ENCODE results near the gene DHRS13. TPM values are rescaled to one million over a fixed set of nuclear protein-coding genes. Genes with fewer than 3 reads are reported as not detected.
"Not testable (repeated sequence)": the region's sequence is repeated elsewhere in the genome, so short reads cannot be mapped to it uniquely, and the experiment has no call there.

Gene DHRS13
- total RNA-seq, 2 experiments from 2014 or later: 20.1 to 20.9 TPM

DNA sequence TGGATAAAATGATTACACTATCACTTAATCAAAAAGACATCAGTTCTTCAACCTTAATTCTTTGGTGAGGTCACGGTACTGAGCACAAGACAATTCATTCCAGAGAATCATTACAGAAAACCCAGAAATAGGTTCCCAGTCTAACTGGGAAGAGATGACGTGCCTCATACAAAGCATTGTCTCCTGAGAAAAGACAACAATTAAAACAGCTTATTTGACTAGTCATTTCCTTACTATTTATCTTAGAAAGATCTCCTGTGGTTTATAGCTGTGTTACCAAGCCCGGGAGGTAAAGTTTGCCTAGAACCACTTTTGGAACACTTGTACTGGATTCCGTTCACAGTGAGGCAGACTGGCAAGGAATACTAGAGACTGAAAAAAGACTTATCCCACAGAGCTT lies 43.4 kb upstream of the DHRS13 start:
- no peak for DNase-seq
- H3K9me3 Mint-ChIP-seq: no peaks in the 10 kb centered on the region
- peaks cover 72% of the 10 kb centered on the region for H3K4me1 Mint-ChIP-seq (ENCODE audit: low read depth)
- intact Hi-C loops (cut with micrococcal nuclease): no loop called here
- CTCF ChIA-PET: interaction anchor here (1.0 to 6.0 kb wide), 6 partner anchors 11 to 219 kb away, joined by 3 to 39 read pairs (median 6); partner anchors contain the start of genes DHRS13, NEK8 and TLCD1
- peaks cover 47% of the 10 kb centered on the region for H3K36me3 Mint-ChIP-seq (ENCODE audit: low read depth)
- H3K4me3 Mint-ChIP-seq: no peak overlapping the region
- peak overlapping the region; percentile 59 for H3K27ac Mint-ChIP-seq
- H3K27me3 Mint-ChIP-seq (ENCODE audit: low read depth): no peaks in the 10 kb centered on the region

- peak overlapping the region; percentile 4 for H3K27ac Mint-ChIP-seq
- peaks cover 45% of the 10 kb centered on the region for H3K36me3 Mint-ChIP-seq (ENCODE audit: low read depth)
- no peaks in the 10 kb centered on the region for H3K27me3 Mint-ChIP-seq (ENCODE audit: low read depth)
- H3K9me3 Mint-ChIP-seq: no peaks in the 10 kb centered on the region
- DNase-seq: no peak
- intact Hi-C loops (cut with micrococcal nuclease): no loop called here
- CTCF ChIA-PET: interaction anchor here (1.5 to 6.0 kb wide), 5 partner anchors 8 to 218 kb away, joined by 5 to 39 read pairs (median 6); partner anchors contain the start of genes DHRS13, NEK8 and TLCD1
- H3K4me3 Mint-ChIP-seq: no peak overlapping the region
- H3K4me1 Mint-ChIP-seq (ENCODE audit: low read depth): peaks cover 83% of the 10 kb centered on the region
Observed at GRCh38 chr17:28944862-28945741, 42.2 kb upstream of the DHRS13 start.

- no peaks in the 10 kb centered on the region for H3K9me3 Mint-ChIP-seq
- CTCF ChIA-PET: interaction anchor here (0.8 to 3.1 kb wide), 4 partner anchors 9 to 180 kb away, joined by 3 to 12 read pairs (median 6); partner anchors contain the start of gene DHRS13
- H3K27me3 Mint-ChIP-seq (ENCODE audit: low read depth): no peaks in the 10 kb centered on the region
- no peak for DNase-seq
- intact Hi-C loops (cut with micrococcal nuclease): no loop called here
- peaks cover 91% of the 10 kb centered on the region for H3K4me1 Mint-ChIP-seq (ENCODE audit: low read depth)
- no peak overlapping the region for H3K27ac Mint-ChIP-seq
- peaks cover 41% of the 10 kb centered on the region for H3K36me3 Mint-ChIP-seq (ENCODE audit: low read depth)
- H3K4me3 Mint-ChIP-seq: no peak overlapping the region
Observed at GRCh38 chr17:28944343-28944742, 41.5 kb upstream of the DHRS13 start.

- intact Hi-C loops (cut with micrococcal nuclease): no loop called here
- Mint-ChIP-seq H3K4me1 (ENCODE audit: low read depth) (peaks cover 92% of the 10 kb centered on the region), H3K9me3 (no peaks in the 10 kb centered on the region), H3K36me3 (ENCODE audit: low read depth) (peaks cover 36% of the 10 kb centered on the region), H3K4me3 (no peak overlapping the region), H3K27ac (no peak overlapping the region), H3K27me3 (ENCODE audit: low read depth) (no peaks in the 10 kb centered on the region)
- CTCF ChIA-PET: no interaction called here
- no peak for DNase-seq
Observed at GRCh38 chr17:28942925-28943324, 40.0 kb upstream of the DHRS13 start.

DNA sequence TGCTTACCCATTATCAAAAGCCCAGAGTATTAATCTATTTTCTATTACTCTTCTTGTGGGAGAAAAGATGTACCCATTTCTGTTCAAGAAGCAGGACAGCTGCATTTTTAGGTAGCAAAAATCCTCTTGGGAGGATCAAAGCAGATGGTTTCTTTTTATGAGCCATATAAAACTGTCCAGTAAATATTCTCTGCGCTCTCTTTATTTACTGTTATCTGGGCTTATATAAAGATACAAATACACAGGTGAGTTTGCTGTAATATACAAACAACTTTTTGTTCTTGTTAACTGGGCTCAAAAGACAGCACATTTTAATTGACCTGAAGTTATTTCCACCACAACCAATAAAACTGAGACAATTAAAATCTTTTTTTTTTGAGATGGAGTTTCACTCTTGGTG lies 38.4 kb upstream of the DHRS13 start:
- no peaks in the 10 kb centered on the region for H3K27me3 Mint-ChIP-seq (ENCODE audit: low read depth)
- H3K4me1 Mint-ChIP-seq (ENCODE audit: low read depth): peaks cover 90% of the 10 kb centered on the region
- H3K27ac Mint-ChIP-seq: no peak overlapping the region
- CTCF ChIA-PET: interaction anchor here (0.7 to 1.4 kb wide), 3 partner anchors 12 to 191 kb away, joined by 4 read pairs; no protein-coding TSS in a partner anchor
- H3K4me3 Mint-ChIP-seq: no peak overlapping the region
- H3K9me3 Mint-ChIP-seq: no peaks in the 10 kb centered on the region
- intact Hi-C loops (cut with micrococcal nuclease): no loop called here
- no peak for DNase-seq
- peaks cover 28% of the 10 kb centered on the region for H3K36me3 Mint-ChIP-seq (ENCODE audit: low read depth)

- H3K4me1 Mint-ChIP-seq (ENCODE audit: low read depth): peaks cover 89% of the 10 kb centered on the region
- no peaks in the 10 kb centered on the region for H3K9me3 Mint-ChIP-seq
- no peak overlapping the region for H3K4me3 Mint-ChIP-seq
- DNase-seq: no peak
- no peaks in the 10 kb centered on the region for H3K27me3 Mint-ChIP-seq (ENCODE audit: low read depth)
- intact Hi-C loops (cut with micrococcal nuclease): loop anchor here (1.0 kb wide), 1 partner anchor 9 kb away; no protein-coding TSS in a partner anchor
- CTCF ChIA-PET: interaction anchor here (0.7 to 1.4 kb wide), 2 partner anchors 13 to 190 kb away, joined by 4 read pairs; no protein-coding TSS in a partner anchor
- H3K36me3 Mint-ChIP-seq (ENCODE audit: low read depth): peaks cover 28% of the 10 kb centered on the region
- no peak overlapping the region for H3K27ac Mint-ChIP-seq
Observed at GRCh38 chr17:28940675-28941074, 37.8 kb upstream of the DHRS13 start.

DNA sequence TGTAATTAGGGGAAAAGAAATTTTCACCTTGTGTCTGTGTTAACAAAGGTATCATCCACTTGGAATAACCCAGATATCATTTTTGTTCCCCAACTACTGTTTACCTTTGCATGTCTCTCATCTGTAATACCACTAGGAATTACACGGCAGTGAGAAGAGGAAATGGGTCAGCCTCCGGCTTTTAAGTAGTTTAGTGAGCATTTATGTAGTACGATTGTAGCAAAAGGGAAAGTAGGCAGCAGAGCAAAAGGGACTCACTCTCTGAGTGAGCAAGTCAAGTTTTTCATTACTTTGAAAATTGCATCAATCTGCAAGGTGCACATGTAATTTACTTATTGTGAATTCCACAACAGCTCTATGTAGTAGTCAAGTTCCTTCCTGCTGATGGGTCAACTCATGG lies 37.3 kb upstream of the DHRS13 start:
- Mint-ChIP-seq H3K9me3 (no peaks in the 10 kb centered on the region), H3K36me3 (ENCODE audit: low read depth) (peaks cover 27% of the 10 kb centered on the region), H3K4me3 (no peak overlapping the region), H3K27me3 (ENCODE audit: low read depth) (no peaks in the 10 kb centered on the region), H3K27ac (no peak overlapping the region), H3K4me1 (ENCODE audit: low read depth) (peaks cover 88% of the 10 kb centered on the region)
- intact Hi-C loops (cut with micrococcal nuclease): loop anchor here (1.0 kb wide), 1 partner anchor 9 kb away; no protein-coding TSS in a partner anchor
- CTCF ChIA-PET: interaction anchor here (0.7 to 1.4 kb wide), 3 partner anchors 10 to 190 kb away, joined by 3 to 5 read pairs (median 4); no protein-coding TSS in a partner anchor
- DNase-seq: peak; percentile 24

DNA sequence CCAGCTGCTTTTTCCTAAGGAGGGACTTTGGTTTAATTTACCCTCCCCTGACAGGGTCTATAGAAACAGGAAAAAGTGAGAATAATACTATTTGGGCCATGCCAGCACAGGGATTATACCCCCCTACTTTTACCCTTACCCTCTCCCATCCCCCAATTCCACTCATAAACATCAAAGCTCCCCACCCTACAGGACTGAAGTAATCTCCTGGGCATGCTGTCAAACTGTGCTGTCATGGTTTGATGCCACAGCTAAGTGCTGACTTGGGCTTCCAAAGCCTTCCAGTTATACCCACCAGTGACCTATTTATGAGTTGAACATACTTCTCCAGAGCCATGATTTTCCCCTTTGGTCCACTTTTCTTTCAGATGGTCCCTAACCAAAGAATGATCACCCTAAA lies 35.7 kb upstream of the DHRS13 start:
- Mint-ChIP-seq H3K27ac (no peak overlapping the region), H3K27me3 (ENCODE audit: low read depth) (no peaks in the 10 kb centered on the region), H3K36me3 (ENCODE audit: low read depth) (peaks cover 30% of the 10 kb centered on the region), H3K4me1 (ENCODE audit: low read depth) (peaks cover 85% of the 10 kb centered on the region), H3K4me3 (no peak overlapping the region), H3K9me3 (no peaks in the 10 kb centered on the region)
- intact Hi-C loops (cut with micrococcal nuclease): no loop called here
- DNase-seq: no peak
- CTCF ChIA-PET: interaction anchor here (0.6 to 1.8 kb wide), 5 partner anchors 9 to 312 kb away, joined by 3 to 7 read pairs (median 3); no protein-coding TSS in a partner anchor

DNA sequence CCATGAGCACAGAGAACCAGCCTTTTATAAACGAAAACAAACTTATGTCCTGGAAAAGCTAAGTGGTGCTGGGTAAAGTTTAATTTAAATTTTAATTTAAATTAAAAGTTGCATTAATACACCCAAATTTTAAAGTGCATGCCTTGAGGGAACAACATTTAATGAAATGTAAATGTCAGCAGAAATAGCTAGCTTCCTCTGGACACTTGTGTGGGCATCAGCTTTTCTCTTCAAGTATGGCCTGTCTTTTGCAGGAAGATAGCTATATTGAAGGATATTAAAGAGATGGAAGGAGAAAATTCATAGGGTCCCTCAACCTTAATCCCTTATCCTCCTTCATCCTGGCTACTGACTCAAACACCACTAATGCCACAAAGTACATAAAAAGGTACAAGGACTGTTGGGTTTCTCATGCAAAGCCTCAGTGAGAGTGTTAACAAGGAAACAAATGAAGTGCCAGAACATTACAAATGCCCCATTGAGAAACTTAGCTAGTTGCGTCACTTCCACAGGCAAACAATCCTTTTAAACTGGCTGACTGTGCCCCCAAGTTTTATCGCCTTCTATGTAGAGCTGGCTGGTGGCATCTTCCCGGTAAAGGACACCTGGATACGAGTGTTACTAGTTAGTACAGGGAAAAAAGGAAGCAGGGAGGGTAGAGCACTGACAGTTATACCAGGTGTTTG lies 34.3 kb upstream of the DHRS13 start:
- peaks cover 86% of the 10 kb centered on the region for H3K4me1 Mint-ChIP-seq (ENCODE audit: low read depth)
- H3K27ac Mint-ChIP-seq: peak overlapping the region; percentile 71
- CTCF ChIA-PET: interaction anchor here (0.6 to 1.8 kb wide), 5 partner anchors 16 to 174 kb away, joined by 3 to 7 read pairs (median 3); partner anchors contain the start of gene DHRS13
- peaks cover 23% of the 10 kb centered on the region for H3K36me3 Mint-ChIP-seq (ENCODE audit: low read depth)
- no peaks in the 10 kb centered on the region for H3K9me3 Mint-ChIP-seq
- intact Hi-C loops (cut with micrococcal nuclease): no loop called here
- no peak overlapping the region for H3K4me3 Mint-ChIP-seq
- no peak for DNase-seq
- no peaks in the 10 kb centered on the region for H3K27me3 Mint-ChIP-seq (ENCODE audit: low read depth)

- CTCF ChIA-PET: interaction anchor here (1.3 to 2.3 kb wide), 2 partner anchors 19 to 23 kb away, joined by 4 to 5 read pairs; no protein-coding TSS in a partner anchor
- H3K4me1 Mint-ChIP-seq (ENCODE audit: low read depth): peaks cover 79% of the 10 kb centered on the region
- H3K36me3 Mint-ChIP-seq (ENCODE audit: low read depth): peaks cover 20% of the 10 kb centered on the region
- H3K9me3 Mint-ChIP-seq: no peaks in the 10 kb centered on the region
- no peak overlapping the region for H3K4me3 Mint-ChIP-seq
- intact Hi-C loops (cut with micrococcal nuclease): no loop called here
- no peak for DNase-seq
- no peaks in the 10 kb centered on the region for H3K27me3 Mint-ChIP-seq (ENCODE audit: low read depth)
- H3K27ac Mint-ChIP-seq: no peak overlapping the region
Observed at GRCh38 chr17:28935744-28936460, 33.0 kb upstream of the DHRS13 start.

- H3K27me3 Mint-ChIP-seq (ENCODE audit: low read depth); H3K27ac Mint-ChIP-seq; H3K9me3 Mint-ChIP-seq; H3K4me3 Mint-ChIP-seq; DNase-seq; intact Hi-C loops (cut with micrococcal nuclease): not testable (repeated sequence)
- H3K36me3 Mint-ChIP-seq (ENCODE audit: low read depth): peaks cover 28% of the 10 kb centered on the region
- peaks cover 75% of the 10 kb centered on the region for H3K4me1 Mint-ChIP-seq (ENCODE audit: low read depth)
- CTCF ChIA-PET: interaction anchor here (0.6 to 2.3 kb wide), 4 partner anchors 11 to 162 kb away, joined by 3 to 5 read pairs (median 4); no protein-coding TSS in a partner anchor
Observed at GRCh38 chr17:28934508-28934907, 31.6 kb upstream of the DHRS13 start.

Measured in activated naive CD4-positive, alpha-beta T cell treated with anti-CD3 and anti-CD28 coated beads for 36 hours (primary cell).